NCI-H128 (cell line): ENCODE results near the gene ANKRD35.

Experiments
- DNase-seq: peaks from one replicate; lab custom pipeline; 2025; ENCODE audit not compliant: unreplicated experiment; lab: John Stamatoyannopoulos, UW

Gene ANKRD35

DNA sequence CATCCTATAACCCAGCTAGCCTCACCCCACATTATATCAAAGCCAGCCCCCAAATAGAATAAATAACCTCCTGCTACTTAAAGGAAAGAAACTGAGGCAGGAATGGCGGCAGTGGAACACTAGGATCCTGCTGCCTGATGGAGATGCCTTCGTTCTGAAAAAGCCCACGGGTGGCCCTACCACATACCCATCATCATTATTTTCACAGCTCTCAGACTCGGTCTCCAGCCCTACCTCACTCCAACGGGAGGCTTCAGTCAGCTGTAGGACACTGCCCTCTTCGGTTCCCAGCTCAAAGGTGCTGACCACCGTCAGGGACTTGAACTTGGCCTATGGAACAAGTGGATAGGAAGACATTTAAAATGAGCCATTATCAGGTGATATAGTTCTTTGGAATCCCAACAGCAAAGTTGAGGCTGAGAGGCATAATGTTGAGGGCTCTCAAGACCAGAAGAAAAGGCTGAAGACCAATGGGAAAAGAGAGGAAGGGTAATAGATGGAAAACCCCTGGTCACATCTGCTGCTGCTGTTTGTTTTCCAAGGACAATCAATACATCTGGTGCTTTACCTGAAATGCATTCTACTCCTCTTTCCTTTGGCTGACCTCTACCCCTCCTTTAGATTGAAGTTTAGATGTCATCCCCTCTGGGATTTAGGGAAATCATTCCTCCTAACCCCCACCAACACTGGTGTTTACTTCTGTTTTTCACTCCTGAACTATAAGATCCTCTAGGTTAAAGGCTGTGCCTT, 7.8 kb upstream of the ANKRD35 start:
- no peak for DNase-seq

DNA sequence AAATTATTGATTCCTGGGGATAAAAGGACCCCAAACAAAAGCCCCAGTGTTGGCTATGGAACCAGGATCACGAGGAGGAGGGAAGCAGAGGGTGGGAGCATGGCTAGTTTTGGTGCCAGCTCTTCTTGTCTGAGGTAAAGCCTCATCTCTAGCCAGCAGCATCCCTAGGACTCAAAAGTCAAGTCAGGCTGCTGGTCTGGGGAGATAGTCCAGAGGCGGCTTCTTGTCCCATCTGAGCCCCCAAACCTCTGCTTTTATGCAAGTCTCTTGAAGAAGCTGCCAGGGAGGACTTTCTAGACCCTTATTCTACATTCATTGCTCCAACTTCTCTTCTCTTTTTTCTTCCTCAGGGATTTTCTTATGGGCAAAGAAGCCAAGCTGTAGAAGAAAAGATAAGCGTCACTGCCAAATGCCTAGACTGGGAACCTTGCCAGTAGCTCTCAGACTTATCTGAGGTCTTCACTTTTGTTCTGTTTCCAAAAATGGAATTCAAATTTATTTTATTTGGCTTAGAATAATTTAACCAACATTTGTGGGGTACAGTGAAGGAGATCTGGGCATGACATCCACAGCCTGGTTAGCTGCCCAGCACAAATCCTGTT, 6.9 kb upstream of the ANKRD35 start:
- DNase-seq = no peak

DNA sequence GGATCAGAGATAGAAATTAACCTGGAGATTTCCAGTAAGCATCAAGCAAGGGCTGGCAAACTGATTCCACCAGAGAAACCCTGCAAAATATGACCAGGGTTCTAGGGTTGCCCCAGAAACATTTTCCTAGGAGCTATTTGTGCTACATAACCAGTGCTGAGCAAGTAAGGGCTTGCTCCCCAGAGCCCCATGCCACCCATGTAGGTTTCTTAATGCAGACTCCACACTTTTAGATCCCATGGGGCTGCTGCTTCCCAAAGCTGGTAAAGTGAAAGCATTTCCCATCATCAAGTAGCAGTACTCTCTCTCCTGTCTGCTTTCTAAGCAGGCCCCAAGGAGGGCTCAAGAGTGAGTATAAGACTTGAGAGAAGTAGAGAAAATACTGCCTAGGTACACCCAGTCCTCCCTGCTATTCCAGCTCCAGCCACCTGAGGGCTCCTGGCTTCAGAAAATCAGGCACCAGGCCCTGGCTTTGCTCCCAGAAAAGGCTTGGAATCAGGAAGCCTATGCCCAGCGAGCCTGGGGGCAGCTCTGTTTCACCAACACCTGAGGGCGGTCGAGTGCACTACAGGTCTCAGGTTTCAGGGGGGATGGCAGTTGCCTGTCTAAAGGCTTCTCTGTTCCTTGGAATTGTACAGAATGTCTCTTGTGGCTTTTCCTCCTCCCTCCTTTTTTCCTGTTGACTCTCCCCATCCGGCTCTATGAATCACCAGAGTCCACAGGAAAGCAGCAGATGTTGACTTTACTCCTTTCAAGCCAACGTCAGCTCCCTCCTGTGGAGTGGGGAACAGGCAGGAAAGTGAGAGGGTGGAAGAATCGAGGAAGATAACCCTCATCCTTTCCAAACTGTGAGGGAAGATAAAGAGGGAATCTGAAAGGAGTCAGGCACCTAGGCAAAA, 6.2 kb upstream of the ANKRD35 start:
- peak; percentile 97 for DNase-seq

DNA sequence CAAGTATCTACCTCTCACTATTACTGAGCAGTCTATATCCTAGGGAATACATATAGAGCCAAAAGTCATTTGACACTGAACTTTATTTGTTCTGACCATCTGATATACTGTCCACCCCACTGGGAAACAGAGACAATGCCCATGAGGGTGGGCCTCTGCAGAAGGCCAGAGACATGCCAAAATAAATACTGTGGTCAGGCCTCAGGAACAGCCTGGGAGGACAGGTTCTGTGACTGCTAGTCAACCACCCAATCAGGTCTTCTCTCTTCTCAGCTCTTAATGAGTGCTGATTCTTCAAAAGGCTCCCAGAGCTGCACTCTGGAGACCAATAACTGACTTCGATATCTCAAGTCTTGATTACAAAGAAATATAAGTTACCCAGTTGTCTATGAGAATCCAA, 5.5 kb upstream of the ANKRD35 start:
- DNase-seq = no peak

DNA sequence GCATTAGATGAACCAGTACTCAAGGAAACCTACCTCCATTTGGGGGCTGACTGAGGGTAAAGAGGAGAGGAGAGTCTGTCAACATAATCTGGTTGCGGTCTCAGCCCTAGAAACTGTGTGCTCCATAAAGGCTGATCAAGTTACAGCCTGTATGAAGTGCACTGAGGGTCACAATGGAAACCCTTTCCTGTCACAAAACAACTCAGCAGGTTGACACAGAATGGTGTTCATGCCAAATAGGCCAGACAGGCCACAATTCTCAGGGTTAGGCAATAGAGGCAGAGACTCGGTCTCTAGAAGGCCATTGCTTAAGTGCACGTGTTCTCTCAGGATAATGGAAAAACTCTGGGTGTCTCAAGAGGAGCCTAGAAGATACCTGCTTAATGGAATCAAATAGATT, 4.1 kb upstream of the ANKRD35 start:
- DNase-seq = peak; percentile 89

DNA sequence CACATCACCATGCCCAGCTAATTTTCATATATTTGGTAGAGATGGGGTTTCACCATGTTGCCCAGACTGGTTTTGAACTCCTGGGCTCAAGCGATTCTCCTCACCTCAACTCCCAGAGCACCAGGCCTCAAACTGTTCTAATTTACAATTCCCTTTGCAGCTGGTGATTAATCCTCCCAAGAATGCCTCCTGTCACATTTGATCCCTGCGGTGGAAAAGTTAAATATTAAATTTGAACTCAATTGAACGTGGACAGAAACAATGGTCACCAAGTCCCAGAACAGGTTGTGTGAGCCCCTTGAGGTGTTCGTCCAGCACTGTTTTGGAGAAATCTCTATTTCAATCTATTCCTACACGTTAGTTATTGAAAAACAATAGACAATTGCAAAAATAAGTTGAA, 2.0 kb upstream of the ANKRD35 start:
- no peak for DNase-seq

DNA sequence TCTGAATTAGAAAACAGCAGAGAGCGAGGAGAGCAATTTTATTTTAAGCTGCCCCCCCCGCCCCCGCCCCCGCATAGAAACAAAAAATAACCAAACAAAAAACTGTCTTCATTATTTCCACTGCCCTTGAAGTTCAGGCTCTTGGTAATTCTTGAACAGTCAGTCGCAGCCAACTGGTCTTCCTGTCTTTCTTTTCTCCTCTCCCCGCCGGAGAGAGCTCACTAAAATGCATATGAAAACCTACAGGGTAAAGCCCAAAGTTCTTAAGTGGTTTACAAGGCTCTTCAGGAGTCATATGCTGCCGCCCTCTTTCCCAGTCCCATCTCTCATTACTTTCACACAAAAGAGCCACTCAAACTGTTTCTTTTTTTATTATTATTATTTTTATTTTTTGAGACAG, 1.1 kb upstream of the ANKRD35 start:
- DNase-seq = no peak

DNA sequence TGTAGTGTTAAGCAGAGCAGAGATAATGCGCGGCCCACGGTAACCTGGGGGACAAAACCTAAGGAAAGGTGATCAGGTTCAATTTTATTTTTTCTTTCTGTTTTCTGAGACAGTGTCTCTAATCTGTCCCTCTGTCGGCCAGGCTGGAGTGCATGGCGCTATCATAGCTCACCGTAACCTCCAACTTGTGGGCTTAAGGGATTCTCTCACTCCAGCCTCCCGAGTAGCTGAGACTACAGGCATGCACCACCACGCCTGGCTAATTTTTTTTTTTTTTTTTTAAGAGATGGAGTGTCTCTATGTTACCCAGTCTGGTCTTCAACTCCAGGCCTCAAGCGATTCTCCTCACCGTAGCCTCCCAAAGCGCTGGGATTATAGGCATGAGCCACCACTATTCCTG, 724 bp upstream of the ANKRD35 start:
- no peak for DNase-seq

DNA sequence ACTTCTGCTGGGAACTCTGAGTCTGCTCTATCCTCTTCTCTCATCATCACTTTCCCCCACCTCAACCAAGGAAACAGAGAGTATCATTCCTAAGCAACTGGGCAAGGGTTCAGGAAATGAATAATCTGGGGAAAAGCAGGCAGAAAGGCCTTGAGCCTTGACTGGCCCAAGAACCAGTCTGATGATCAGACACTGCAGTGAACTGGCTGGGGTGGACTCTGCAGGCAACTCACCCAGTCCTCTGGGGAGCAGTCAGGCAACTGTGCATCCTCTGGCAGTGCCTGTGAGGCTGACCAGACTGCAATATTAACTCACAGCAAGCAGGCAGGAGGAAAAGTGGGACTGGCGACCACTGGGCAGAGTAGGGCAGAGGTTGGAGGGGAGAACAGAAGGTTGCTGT, 991 bp downstream of the ANKRD35 start:
- no peak for DNase-seq

DNA sequence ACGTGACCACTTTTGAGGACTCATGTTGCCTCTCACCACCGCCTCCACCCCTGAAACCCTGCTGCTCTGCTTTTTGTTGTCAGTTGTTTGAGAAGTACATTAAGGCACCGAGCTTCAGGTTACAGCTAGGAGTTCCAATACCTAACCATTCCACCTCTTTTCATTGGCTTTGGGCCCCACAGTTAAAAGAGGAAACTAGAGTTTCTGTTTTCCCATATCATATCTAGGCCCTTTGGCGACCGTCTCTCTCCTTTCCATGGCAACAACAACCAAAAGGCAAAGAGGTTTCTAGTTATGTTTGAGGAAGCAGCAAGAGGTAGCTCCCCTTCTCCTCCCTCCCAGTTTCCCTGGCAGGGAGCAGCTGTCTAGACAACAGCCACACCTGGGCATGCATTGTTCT, 5.9 kb downstream of the ANKRD35 start:
- peak; percentile 92 for DNase-seq

DNA sequence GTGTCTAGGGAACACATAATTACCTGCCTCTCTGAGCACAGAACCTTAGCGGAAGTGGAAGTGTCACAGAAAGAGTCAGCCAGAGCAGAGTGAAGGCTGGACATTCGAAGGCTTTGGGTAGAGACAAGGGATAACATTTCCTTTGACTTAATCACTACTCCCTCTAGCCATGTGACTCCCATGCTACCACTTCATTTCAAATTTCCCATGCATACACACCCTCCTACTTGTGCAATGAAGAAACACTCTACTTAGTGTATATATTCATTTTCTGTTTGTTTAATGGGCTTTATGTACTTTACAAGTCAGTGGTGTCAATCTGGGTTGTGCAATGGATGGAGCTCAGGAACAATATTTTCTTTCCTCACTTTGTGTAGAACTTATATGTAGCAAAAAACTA, 6.9 kb downstream of the ANKRD35 start:
- no peak for DNase-seq

DNA sequence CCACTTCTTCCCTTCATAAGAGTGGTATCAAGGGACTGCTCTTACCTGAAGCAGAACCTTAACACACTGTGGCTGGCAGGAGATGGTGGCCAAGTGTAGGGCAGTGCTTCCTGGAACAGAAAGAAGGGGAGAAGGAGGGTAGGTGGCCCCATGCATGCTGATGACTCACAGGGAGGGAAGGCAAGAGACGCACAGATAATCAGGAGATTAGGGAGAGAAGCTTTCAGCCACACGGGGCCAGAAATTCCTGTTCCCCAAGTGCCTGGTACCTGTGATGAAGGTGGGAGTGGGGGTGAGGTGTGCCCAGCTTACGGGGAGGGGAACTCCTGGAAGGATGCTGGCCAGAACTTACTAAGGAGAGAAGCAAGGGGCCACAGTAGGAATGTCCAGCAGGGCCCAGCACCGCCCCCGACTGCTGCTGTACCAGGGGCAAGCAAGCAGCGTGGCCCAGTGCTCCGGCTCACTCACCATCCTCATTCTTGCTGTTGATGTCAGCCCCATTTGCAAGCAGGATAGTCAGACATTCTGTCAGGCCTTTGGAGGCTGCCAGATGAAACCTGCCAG, 7.7 kb downstream of the ANKRD35 start:
- no peak for DNase-seq

DNA sequence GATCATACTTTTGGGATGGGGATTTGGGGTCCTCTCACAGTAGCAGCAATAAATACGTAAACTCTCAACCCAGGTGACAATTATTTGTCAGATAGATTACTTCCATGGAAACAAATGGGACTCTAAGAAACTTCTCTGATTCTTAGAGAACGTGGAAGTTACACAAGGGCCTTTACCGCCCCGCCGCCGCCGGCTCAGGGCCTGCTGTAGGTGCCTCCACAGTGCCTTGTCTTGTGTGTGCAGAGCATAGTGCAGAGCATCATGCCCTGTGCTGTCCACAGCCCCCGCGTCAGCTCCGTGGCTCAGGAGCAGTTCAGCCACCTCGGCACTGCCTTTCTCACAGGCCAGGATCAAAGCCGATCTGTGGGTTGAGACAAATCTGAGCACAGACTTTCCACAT, 11.0 kb downstream of the ANKRD35 start:
- DNase-seq = no peak

DNA sequence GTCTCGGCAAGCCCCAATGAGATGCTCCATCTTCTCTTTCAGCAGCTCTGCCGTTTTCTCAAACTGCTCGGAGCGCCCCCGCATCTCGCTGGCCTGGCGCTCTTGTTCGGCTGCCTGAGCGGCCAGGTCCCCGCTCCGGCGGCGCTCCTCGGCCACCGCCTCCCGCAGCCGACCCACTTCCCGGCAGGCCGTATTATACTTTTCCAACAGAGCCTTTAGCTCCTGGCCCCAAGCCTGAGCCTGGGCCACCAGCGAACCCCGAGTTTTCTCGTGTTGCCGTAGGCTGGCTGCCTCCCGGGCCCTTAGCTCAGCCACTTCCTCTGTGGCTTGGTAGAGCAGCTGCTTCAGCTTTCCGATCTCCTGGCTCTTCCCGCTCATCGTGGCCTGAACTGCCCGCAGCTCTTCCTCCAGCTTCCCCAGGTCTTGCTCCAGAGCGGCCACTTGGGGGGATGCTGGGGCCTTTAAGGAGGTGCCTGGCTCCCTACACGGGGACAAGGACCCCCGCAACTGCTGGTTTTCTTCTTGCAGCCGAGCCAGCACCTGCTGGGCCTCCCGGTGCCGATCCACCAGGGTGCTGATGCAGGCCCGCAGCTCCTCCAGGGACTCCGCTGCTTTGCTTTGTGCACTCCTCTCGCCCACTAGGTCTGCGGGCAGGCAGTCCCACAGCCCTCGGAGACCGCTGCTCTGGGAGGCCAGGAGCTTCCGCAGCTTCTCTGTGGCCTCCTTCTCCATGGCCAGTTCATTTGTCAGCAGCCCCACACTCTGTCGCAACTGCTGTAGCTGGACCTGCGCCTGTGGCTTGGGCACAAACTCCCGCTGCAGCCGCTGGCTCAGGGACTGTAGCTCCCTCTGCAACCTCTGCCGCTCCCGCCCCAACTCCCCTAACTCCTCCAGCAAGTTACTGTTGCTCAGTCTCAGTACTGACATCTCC, 13.4 kb downstream of the ANKRD35 start:
- DNase-seq = no peak

DNA sequence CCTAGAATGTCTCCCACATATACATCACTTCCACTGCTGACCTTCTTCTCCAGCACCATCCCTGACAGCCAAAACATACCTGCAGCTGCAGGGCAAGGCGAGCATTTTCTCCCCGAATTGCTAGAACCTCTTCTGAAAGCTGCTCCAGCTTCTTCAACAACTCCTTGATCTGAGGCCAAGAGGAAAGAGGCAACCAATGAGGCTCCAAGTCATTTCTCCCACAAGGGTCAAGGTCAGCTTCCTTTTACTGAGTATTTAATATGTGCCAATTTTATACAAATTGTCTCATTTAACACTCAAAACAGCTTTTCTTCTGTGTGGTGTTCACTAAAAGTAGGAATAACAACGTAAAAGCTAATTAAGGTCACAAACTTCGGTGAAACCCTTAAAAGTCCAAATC, 17.4 kb downstream of the ANKRD35 start:
- no peak for DNase-seq

DNA sequence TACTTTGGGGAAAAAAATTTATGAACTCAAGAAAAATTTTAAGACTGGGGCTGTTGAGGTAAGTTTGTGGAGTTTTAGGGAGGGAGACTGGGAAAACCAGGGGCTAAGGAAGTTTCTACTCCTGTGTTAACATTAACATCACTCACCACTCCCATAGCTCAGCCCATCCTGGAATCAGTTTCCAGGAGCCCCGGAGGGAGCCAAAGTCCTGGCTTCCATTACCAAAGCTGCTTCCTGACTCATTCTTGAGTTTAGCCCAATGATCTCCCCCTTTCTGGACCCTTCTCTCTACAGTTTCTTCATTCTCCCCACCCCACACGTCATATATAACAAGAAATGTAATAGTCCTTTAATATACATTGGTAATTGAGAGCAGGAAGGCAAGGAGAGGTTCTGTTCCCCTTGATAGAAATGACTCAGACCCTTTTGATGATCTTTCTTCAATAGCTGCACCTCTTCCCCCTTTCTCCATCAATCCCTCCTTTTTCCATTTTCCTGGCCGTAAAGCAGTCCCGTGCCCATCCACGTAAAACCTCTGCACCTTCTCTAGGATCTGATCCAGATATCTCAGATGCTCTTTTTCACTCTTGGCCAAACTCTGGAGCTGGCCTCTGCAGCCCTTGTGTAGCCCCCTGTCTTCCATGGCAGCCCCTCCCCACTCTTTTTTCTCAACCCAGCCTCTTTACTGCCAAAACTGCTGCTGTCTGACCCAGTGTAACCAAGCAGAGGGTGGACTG, 22.2 kb downstream of the ANKRD35 start:
- no peak for DNase-seq

DNA sequence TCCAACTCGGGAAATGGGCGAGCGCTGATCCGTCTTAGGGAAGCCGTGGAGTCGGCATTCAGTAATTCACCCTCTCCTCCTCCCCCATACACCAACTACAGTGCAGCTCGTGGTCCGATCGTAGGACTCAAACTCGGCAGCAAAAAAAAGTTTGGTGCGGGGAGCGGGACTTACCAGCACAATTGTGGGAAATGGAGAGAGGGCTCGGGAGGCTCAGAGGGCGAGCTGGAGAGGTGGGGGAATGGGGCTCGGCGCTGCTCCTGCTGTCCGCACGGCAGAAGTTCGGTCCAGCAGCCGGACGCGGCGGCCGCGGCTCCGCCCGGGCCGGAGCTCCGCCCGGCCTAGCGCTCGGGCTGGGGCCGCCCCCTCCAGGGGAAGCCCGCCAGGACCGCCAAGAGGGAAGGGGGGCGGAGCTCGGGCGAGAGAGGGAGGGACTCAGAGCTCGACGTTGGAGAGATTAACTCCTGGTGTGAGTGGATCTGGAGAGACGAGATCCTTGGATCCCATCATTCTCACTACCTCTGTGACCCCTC, 26.1 kb downstream of the ANKRD35 start:
- peak; percentile 70 for DNase-seq

DNA sequence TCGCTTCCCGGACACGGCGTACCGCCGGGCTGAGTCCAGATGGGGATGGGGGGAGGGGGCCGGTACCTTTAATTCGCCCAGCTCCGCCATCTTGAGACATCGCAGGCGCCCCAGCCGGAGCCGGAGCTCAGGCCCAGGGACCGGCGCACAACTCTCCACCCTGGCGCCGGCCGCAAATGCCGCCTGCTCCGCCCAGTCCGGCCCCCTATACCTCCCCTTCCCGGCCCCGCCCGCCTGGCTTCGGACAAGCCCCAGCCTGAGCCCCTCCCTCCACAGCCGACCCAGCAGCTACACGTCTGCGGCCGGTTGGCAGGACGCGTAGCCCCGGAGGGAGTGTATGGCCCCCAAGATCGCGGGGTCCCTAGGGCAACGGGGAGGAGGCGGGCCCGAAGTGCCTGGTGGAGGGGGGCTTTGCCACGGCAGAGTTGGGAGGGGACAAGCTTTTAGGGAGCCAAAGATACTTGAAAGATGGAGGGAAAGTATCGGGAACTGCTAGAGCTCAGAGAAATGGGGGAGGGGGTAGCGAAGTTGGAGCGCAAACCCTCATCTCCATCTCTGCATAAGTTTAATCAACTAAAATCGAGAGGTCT, 26.7 kb downstream of the ANKRD35 start, which contains the start of gene PIAS3:
TSS of gene PIAS3 (minus strand) at position 181 of the 590 bp plus-strand sequence. CDS start at position 90, 91 bp downstream.
- peak; percentile 79 for DNase-seq

DNA sequence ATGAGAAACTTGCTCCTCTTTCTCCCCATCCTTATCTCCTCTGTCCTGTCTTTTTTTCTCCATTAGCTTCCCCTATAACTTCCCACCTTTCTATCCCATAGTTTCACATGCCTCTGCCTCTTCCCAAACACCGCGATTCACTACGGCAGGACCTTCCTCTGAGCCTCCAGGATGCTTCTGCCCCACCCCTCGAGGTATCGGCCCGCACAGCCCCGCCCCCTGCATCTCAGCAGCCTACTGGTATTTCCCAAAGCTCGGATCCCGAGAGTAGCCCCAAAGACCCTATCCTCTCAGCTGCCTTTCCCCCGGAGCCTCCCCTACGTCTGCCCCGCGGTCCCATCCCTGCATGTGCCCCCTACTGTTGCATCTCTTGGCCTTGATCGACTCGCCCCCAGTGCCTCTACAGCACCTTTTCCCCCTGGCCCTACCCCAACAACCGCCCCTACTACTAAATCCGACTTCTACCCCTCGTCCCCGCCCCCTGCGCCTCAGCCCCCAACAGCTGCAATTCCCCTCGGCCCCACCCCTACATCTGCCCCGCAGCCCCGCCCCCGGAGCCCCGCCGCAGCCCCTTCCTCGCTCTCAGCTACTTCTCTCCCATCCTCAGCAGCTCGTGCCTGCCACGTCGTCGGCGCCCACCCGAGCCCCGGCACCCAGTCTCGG, 27.3 kb downstream of the ANKRD35 start:
- DNase-seq = no peak
